HG02678 (cell line): Measurements from ENCODE around the gene SGMS1.
A peak's percentile ranks its signal among the peaks of the same experiment; 100 is the strongest.

ENCODE experiments used
- ATAC-seq: cut with Tn5 transposase; IDR thresholded peaks from one replicate; pipeline ENCODE4 v1.9.1; 2021; ENCODE audit warnings: mild to moderate bottlenecking, moderate library complexity; ENCODE audit not compliant: unreplicated experiment

SGMS1 gene

GRCh38 chr10:50324046-50324445 lies 299.7 kb downstream of the SGMS1 start:
- no peak for ATAC-seq

DNA sequence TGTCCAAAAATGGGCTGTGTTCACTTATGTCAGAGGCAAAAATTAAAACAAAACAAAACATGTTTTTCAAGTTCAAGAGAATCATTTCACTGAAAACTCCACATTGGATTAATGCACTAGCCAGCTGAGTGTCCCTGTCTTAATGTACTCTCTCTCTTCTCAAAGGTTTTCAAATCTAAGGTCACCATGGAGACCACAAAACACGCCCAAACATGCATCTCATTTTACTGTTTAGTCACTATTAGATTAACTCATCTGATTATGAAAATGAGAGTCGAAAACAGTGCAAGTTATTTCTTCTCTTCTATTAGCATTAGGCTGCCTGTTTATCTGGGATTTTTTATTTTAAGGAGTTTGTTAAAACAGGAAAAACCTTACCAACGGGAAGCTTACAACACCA lies 301.7 kb downstream of the SGMS1 start:
- ATAC-seq: no peak

GRCh38 chr10:50318129-50318528 lies 305.6 kb downstream of the SGMS1 start:
- ATAC-seq: no peak

DNA sequence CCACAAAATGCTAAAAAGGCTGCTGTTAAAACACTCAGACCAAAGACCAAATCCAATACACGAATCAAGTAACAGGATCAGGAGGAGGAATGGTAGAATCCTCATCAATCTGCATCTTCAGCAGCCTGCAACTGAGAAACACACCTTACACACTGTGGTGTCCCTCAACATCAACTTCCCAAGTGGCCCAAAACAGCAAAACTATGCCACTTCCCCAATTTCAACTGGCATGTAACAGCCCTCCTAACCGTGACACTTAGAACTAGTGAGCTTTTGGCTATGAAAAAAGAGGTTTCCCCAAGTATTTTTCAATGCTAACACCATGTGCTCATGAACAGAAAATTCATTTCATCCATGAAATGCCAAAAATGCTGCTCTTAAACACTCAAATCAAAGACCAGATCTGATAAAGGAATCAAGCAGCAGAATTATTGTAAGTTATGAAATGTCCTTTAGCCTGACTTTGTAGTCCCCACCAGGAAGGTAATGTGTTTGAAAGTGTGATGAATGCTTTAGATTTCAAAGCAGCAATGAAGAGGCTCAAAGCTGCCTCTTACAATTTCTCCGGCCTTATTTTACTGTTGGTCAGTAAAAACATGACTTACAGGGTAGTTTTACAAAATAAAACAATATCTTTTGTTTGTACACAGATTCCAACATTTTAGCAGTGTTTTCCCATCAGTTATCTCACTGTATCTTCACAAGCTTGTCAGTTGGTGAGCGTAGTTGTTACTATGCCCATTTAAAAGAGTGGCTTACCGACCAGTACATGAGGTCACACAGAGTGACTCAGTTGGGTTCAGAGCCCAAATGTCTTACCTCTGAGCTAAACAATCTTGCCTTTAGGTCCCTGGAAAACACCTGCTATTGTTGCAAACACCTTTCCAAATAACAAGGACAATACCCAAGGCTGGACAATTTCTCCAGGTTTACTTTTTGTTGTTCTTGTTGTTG lies 306.8 kb downstream of the SGMS1 start:
- ATAC-seq: no peak

- no peak for ATAC-seq
Observed at GRCh38 chr10:50316174-50316573, 307.6 kb downstream of the SGMS1 start.

- no peak for ATAC-seq
Observed at GRCh38 chr10:50315424-50315823, 308.3 kb downstream of the SGMS1 start.

DNA sequence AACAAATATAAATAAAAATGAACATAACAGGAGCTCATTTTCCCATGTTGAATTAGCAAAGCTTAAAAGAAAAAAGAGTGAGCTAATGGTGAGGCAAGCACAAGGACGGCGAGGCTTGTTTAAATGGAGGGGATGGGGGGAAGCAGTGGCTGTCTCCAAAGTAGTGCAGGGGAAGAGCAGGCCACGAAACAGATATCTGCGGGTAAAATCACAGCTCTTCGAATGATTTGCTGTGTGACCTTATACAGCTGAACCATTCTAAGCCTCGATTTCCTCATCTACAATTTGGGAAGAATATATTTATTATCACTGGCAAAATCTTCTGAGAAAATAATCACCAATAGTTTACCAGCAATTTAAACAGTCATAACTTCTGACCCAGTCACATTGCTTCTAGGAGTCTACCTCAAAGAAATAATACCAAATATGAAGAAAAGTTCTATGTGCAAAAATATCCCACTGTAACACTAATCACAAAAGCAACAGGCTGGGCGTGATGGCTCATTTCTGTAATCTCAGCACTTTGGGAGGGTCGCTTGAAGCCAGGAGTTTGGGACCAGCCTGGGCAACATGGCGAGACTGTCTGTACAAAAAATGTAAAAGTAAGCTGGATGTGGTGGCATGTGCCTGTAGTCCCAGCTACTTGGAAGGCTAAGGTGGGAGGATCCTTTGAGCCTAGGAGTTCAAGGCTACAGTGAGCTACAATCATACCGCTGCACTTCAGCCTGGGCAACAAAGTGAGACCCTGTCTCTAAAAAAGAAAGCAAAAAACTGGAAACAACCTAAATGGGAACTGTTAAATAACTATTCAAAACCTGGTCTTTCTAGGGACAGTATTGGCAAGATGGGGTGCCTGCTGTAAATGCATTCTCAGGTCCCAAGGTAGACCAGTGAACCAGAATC lies 309.3 kb downstream of the SGMS1 start:
- ATAC-seq: no peak

DNA sequence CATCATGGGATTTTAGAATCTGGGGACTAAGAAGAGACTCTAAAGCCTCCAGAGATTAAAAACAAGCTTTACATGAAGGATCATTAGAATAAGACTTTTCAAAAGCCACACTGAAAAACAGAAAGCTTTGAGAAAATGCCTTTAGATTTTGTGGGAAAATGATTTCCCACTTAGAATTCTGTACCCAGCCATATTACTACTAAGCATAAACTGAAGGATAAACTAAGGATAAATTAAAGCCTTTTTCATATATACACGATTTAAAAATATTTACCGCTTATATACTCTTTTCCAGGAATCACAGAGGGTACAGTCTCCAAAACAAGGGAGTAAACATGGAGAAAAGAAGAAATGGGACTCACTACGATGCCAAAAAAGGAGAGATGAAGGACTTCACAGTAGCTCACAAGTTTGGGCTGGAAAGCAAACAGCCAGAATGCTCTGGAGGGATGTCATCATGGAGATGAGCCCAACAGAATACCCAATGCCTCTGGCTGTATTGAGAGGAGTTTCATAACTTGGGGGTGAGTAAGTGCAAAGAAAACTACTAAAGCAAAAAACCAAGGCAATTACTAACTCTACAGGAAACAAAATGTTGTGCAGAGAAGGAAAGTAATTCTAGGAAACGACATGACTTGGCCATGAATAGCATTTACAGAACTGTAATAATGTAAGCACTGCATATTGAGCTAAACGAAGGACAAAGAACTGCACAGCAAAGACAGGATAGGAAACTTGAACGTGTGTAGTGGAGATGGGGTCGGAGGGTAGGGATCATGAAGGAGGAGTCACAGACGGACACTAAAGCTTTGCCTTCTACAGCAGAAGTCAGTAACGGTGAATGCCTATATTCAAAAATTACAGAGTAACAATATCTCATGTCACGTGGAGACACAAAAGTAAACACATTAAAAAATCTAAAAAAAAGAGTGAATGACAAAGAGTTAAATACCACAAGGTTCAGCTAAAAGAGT lies 311.0 kb downstream of the SGMS1 start:
- no peak for ATAC-seq

- ATAC-seq: no peak
Observed at GRCh38 chr10:50310560-50311174, 313.1 kb downstream of the SGMS1 start.

DNA sequence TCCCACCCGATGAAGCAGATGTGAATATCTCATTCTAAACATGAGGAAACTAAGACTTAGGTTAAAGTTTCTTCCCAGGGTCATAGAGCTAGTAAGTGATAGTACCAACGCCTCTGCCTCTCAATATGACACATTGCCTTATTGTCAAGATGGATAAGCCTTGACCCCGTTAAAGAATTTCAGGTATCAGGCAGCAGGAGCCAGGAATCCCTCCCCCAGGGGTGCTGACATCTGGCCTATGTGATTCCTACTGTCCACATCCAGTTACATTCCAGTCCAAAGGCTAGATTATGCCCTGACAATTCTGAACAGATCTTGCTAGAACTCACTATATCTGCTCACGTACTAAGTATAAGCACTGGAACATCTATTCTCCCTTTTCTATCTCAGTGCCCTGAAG lies 314.4 kb downstream of the SGMS1 start:
- ATAC-seq: no peak

DNA sequence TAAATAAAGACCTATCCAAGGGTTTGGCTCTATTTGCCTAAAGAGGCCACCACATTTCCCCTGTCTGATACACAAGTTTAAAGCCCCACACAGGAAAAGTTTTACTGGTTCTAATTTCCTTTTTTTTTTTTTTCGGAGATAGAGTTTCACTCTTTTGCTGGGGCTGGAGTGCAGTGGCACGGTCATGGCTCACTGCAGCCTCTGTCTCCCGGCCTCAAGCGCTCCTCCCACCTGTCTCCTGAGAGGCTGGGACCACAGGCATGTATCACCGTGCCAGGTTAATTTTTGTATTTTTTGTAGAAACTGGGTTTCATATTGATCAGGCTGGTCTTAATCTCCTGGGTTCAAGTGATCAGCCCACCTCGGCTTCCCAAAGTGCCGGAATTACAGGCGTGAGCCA lies 319.1 kb downstream of the SGMS1 start:
- ATAC-seq: no peak

- ATAC-seq: no peak
Observed at GRCh38 chr10:50299948-50300669, 323.6 kb downstream of the SGMS1 start.

- no peak for ATAC-seq
Observed at GRCh38 chr10:50295367-50295766, 328.4 kb downstream of the SGMS1 start.

GRCh38 chr10:50294582-50294981 lies 329.2 kb downstream of the SGMS1 start:
- ATAC-seq: no peak

DNA sequence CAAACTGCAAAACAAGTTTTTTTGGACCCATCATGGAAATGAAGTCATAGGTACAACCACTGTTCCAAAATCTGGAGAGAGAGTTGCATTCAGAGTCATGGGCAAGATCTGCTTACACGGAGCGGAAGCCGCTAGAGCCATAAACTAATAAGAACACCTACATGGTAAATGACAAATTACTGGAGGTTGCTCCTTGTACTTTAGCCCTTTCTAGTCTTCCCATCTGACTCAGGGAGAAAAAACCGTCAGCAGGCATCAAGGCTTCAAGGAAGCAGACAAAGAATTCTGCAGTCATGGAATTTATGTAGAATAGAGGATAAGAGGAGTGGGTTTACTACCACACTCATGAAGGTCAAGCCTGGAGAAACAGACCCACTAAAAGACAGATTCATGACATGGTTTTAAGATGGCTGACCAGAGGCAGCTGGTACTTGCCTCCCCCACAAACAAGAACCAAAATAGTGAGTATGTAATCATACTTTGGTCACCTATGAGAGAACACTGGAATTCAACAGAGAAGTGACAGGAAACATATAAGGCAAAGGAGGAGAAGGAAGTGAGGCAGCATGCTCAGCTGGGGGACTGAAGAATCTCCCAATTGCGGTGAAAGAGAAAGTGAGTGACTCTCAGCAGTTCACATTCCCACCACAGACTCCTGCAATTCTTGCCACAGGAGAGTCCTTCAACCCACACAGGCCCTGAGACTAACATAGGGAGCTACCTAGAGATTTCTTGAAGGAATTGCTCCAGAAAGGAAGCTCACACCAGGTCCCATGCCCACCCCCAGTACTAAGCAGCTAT lies 330.0 kb downstream of the SGMS1 start:
- peak; percentile 44 for ATAC-seq

DNA sequence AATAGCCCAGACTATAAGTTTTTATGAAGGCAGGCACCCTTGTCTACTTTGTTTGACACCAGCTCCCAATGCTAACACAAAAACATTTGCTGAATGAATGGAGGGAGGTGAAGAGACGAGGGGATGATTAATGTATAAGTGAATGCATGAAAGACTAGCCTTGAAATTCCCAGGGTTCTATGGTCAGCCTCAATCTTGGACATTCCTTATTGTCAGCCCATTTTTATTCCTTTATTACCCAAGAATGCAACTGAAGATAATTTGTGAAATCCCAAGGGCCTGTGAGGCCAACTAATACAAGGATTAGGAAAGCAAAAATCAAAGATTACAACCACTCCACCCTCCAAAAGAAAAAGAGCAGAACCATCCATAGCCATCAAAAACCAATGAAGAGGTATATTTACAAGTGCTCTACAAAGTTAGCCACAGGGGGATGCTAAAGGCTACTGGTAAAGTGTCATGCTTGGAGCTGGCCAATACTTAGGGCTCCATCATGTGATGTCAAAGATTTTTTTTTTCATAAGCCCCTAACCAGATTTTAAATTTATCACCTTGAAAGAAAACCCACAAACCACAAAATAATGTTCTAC lies 332.4 kb downstream of the SGMS1 start:
- ATAC-seq: no peak

DNA sequence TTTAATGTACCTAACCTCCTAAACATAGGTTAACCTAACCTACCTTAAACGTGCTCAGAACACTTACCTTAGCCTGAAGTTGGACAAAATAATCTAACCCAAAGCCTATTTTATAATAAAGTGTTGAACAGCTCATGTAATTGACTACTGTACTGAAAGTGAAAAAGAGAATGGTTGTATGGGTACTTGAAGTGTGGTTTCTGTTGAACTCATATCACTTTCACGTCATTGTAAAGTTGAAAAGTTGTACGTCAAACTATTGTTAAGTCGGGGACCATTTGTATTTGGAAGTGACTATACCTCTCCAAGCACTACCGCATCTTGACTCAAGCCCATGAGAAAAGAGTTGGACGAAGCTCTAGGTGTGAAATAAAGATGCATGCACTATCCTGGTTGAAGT lies 334.6 kb downstream of the SGMS1 start:
- ATAC-seq: no peak
